Esophagus muscularis mucosa (tissue), 4 donors: Measurements from ENCODE around the gene ZNF511. TPM values are rescaled to one million over a fixed set of nuclear protein-coding genes. Genes with fewer than 3 reads are reported as not detected.

Experiments used
- DNase-seq: peaks from one replicate; pipeline ENCODE4 v3.0.0-alpha.2; 2017; ENCODE audit errors: extremely low spot score
- H3K27ac ChIP-seq, 4 donors: fragments of 200-600 bp; sonication (generic); replicated peaks in 1 of 4; 1 replicate in 3 of 4; 2 replicates in 1 of 4; pipeline ENCODE4 v1.5.1; 2016 to 2019; ENCODE audit warnings: mild to moderate bottlenecking in 1 of 4
- H3K27me3 ChIP-seq, 4 donors: fragments of 200-600 bp; sonication (generic); one replicate each; pipeline versions ENCODE4 v1.5.1 to v1.6.0; 2016 to 2019
- H3K36me3 ChIP-seq, 4 donors: fragments of 200-600 bp; sonication (generic); one replicate each; pipeline ENCODE4 v1.5.1; 2016 to 2019
- H3K4me1 ChIP-seq, 4 donors: fragments of 200-600 bp; sonication (generic); one replicate each; pipeline ENCODE4 v1.5.1; 2016 to 2019
- H3K4me3 ChIP-seq, 4 donors: fragments of 200-600 bp; sonication (generic); 1 replicate in 2 of 4; 2 replicates in 2 of 4; pipeline ENCODE4 v1.5.1; 2016 to 2019; ENCODE audit warnings: mild to moderate bottlenecking in 4 of 4, moderate library complexity in 1 of 4
- H3K9me3 ChIP-seq, 4 donors: fragments of 200-600 bp; sonication (generic); 1 replicate in 3 of 4; 2 replicates in 1 of 4; pipeline ENCODE4 v1.5.1; 2016 to 2019
- CTCF ChIP-seq, 3 experiments: fragments of 200-600 bp in 2 of 3; fragments of 450-650 bp in 1 of 3; sonication (generic) in 2 of 3; IDR thresholded peaks; one replicate each; pipeline ENCODE4 v1.5.1; 2017 to 2019; ENCODE audit warnings: antibody characterized with exemption in 3 of 3, mild to moderate bottlenecking in 2 of 3, moderate library complexity in 1 of 3
- EP300 ChIP-seq: sonication (generic); formaldehyde crosslinking; IDR thresholded peaks from one replicate; pipeline ENCODE4 v1.6.1; 2017; ENCODE audit warnings: antibody characterized with exemption
- POLR2A ChIP-seq: fragments of 450-650 bp; IDR thresholded peaks from one replicate; pipeline ENCODE4 v1.6.1; 2017; ENCODE audit warnings: antibody characterized with exemption, moderate library complexity, mild to moderate bottlenecking, low read depth
- POLR2AphosphoS5 ChIP-seq, 2 donors: sonication (generic); formaldehyde crosslinking; IDR thresholded peaks; one replicate each; pipeline ENCODE4 v1.6.1; 2017; ENCODE audit warnings: antibody characterized with exemption in 2 of 2
- WGBS: methylation state at CpG from one replicate; pipeline ENCODE4 v1.1.5; 2018; 5-methylcytosine and 5-hydroxymethylcytosine counted together
- intact Hi-C: fragments of 100-400 bp; cut with DNase I; formaldehyde crosslinking; loops from one replicate; pipeline ENCODE4 v1.15.1; 2023
- total RNA-seq, 4 donors: library from RNA; depleted of rRNA; stranded (reverse); fragments of >200 nt; gene quantifications; one replicate each; pipeline versions ENCODE4 v1.1.0 to v1.2.1, GENCODE V29; 2016

ZNF511 gene
- total RNA-seq, 4 donors from 2014 or later = 22.9 to 34.8 (median 33.0) TPM

- DNase-seq = no peak
- peaks cover 0 to 4% (median 0%) of the 10 kb centered on the region in 4 donors for H3K36me3 ChIP-seq
- no peak for TF ChIP-seq EP300
- TF ChIP-seq CTCF (IDR thresholded peaks at IDR 0.05) = no peak
- no peak for TF ChIP-seq POLR2AphosphoS5 (IDR thresholded peaks at IDR 0.05)
- no peak for TF ChIP-seq POLR2A
- WGBS = 76% methylated on average over 4 of the region's 16 CpGs
- peaks cover 16 to 22% (median 17%) of the 10 kb centered on the region in 4 donors for H3K4me1 ChIP-seq
- intact Hi-C loops = no loop called here
- no peak overlapping the region for H3K27ac ChIP-seq
- H3K4me3 ChIP-seq = no peak overlapping the region
- H3K27me3 ChIP-seq = peaks cover 0 to 86% (median 10%) of the 10 kb centered on the region in 4 donors
- H3K9me3 ChIP-seq = no peaks in the 10 kb centered on the region
These were observed 44.7 kb downstream of the ZNF511 start for GRCh38 chr10:133353202-133353959.

GRCh38 chr10:133353988-133354605 lies 45.4 kb downstream of the ZNF511 start:
- Histone ChIP-seq H3K36me3 (peaks cover 0 to 4% (median 0%) of the 10 kb centered on the region in 4 donors), H3K9me3 (no peaks in the 10 kb centered on the region), H3K4me1 (peaks cover 16 to 23% (median 17%) of the 10 kb centered on the region in 4 donors), H3K4me3 (no peak overlapping the region), H3K27ac (no peak overlapping the region), H3K27me3 (peaks cover 0 to 81% (median 10%) of the 10 kb centered on the region in 4 donors)
- 95% methylated on average over 10 of the region's 16 CpGs for WGBS
- intact Hi-C loops = no loop called here
- no peak for TF ChIP-seq CTCF (IDR thresholded peaks at IDR 0.05)
- no peak for TF ChIP-seq POLR2A
- no peak for TF ChIP-seq EP300
- TF ChIP-seq POLR2AphosphoS5 (IDR thresholded peaks at IDR 0.05) = no peak
- DNase-seq = no peak

- Histone ChIP-seq H3K4me3 (no peak overlapping the region), H3K9me3 (no peaks in the 10 kb centered on the region), H3K27me3 (peaks cover 0 to 74% (median 10%) of the 10 kb centered on the region in 4 donors), H3K27ac (no peak overlapping the region), H3K4me1 (peaks cover 16 to 23% (median 17%) of the 10 kb centered on the region in 4 donors), H3K36me3 (peaks cover 0 to 4% (median 0%) of the 10 kb centered on the region in 4 donors)
- DNase-seq = no peak
- TF ChIP-seq EP300 = no peak
- intact Hi-C loops = no loop called here
- WGBS = 75% methylated on average over 2 of the region's 14 CpGs
These were observed 46.0 kb downstream of the ZNF511 start for GRCh38 chr10:133354672-133355240.

GRCh38 chr10:133355266-133355665 lies 46.6 kb downstream of the ZNF511 start:
- Histone ChIP-seq H3K36me3 (peaks cover 0 to 4% (median 0%) of the 10 kb centered on the region in 4 donors), H3K4me1 (peaks cover 16 to 23% (median 17%) of the 10 kb centered on the region in 4 donors), H3K27me3 (peaks cover 0 to 69% (median 10%) of the 10 kb centered on the region in 4 donors), H3K9me3 (no peaks in the 10 kb centered on the region), H3K4me3 (no peak overlapping the region), H3K27ac (no peak overlapping the region)
- TF ChIP-seq POLR2AphosphoS5 (IDR thresholded peaks at IDR 0.05) (no peak), EP300 (no peak), POLR2A (no peak), CTCF (IDR thresholded peaks at IDR 0.05) (no peak)
- DNase-seq = no peak
- 100% methylated on average over 3 of the region's 6 CpGs for WGBS
- intact Hi-C loops = no loop called here

GRCh38 chr10:133355991-133356390 lies 47.3 kb downstream of the ZNF511 start:
- Histone ChIP-seq H3K4me3 (no peak overlapping the region), H3K27ac (no peak overlapping the region), H3K27me3 (peaks cover 0 to 63% (median 10%) of the 10 kb centered on the region in 4 donors), H3K36me3 (peaks cover 0 to 4% (median 0%) of the 10 kb centered on the region in 4 donors), H3K4me1 (peaks cover 16 to 23% (median 17%) of the 10 kb centered on the region in 4 donors), H3K9me3 (no peaks in the 10 kb centered on the region)
- WGBS = 100% methylated on average over 1 of the region's 3 CpGs
- TF ChIP-seq CTCF (IDR thresholded peaks at IDR 0.05) (no peak), POLR2AphosphoS5 (IDR thresholded peaks at IDR 0.05) (no peak), EP300 (no peak), POLR2A (no peak)
- no peak for DNase-seq
- intact Hi-C loops = no loop called here
